IPS-11a (cell line): ENCODE measurements around the gene PITRM1.

Source experiments
- H3K4me3 ChIP-seq: one replicate; pipeline ENCODE4 v1.5.1; 2013; ENCODE audit warnings: low read depth, low read length, control low read depth

The PITRM1 gene

DNA sequence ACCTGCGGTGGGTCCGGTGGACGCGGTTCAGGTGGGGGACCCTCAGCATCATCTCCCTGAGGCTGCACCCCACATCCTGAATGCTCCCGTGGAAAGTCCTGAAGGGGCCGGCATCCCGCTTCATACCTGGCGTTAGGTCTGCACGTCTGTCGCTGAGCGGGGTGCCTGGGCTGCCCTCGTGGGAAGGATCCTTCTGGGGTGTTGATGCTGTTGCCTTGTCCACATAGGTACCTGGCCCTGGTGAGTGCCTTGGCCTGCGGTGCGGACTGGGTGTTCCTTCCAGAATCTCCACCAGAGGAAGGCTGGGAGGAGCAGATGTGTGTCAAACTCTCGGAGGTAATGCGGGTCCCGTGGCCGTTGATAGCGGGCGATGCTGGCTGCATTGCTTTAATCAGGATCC, 67.4 kb downstream of the PITRM1 start:
- H3K4me3 ChIP-seq, result no peak overlapping the region

DNA sequence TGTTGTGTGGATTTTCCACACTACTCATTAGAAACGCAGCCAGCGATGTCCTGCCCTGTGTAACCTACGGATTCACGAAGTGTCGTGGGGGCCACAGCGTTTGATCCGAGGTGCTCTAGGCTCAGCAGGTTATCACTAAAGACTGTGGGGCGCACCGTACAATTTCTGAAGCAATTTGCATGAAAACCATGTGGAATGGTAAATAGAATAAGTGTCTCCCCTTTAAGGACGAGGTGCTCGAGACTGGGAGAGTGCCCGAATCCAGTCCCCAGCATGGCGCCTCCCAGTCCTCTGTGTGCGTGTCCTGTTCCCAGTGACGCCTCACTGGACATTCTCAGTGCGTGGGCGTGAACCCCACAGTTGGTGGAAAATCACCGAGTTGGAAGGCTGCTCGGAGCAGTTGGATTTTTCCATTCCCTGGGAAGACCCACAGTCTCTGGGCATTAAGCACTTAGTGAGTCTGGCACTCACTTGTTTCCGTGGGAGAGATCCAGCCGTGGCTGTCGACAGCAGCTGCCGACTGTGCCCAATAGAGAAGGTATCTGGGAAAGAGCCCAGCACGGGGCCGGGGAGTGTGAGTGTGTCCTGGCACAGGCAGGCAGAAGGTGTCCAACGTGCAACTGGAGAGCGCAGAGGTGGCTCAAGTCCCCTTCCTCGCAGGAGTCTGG, 68.2 kb downstream of the PITRM1 start:
- H3K4me3 ChIP-seq, result no peak overlapping the region

GRCh38 chr10:3103646-3104045, 68.9 kb downstream of the PITRM1 start:
- no peak overlapping the region for H3K4me3 ChIP-seq

DNA sequence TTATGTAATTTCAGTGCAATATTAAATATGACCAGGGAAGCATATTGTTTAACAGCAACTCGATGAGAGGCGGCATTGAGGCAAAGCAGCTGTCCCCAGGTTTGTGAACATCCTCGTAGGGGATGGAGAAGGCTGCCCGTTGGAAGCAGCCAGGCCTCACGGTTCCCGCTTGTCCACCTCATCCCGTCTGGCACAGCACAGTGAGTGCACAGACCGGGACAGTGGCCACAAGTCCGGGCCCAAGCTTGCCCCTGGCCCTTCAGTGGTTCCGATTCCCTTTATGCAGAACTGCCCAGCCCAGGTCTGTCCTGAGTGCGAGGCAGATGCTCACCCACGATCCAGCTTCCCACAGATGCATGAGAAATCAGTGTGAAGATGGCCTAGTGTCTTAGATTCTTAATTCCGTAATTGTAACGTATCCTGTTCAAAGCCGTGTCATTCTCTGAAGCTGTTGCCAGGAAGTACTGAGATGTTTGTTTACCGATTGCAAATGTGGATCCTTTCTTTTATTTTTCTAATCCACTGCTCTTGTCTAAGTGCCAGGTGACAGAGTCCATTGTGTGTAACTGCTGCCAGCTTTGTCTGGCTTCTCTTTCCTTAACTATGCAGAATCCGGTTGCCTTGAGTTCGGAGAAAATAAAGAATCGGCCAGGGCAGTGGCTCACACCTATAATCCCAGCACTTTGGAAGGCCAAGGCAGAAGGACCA, 69.7 kb downstream of the PITRM1 start:
- H3K4me3 ChIP-seq, result no peak overlapping the region

GRCh38 chr10:3100856-3101640, 71.5 kb downstream of the PITRM1 start:
- no peak overlapping the region for H3K4me3 ChIP-seq

DNA sequence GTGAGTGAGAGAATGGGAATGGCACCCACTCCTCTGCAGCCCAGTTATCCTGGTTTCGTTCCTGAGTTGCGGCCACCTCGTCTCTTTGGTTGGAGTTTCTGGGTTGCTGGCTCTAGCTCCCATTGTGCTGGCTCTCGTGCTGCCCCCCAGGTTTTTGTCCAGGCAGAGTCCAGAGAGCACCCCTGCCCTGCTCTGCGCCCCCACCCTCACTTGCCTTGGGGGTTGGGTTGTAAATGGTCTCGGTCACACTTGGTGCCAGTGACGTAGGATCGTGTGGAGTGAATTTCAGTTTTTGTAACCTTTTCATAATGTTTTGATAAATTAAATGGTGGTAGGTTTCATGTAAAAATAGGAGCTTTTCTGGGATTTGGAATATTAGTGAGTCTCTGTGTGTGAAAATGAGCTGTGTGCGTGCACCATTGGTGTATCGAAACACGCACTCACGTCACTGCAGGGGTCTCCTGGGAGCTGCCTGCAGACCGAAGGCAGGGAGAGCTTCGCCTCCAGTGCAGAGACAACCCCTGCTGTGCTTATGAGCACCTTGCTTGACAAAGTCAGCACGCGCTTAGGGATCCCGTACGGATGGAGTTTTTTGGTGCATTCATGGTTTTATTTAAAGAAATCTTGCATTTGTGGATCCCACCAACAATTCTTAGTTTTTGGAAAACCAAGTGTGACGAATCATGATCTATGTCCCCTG, 72.3 kb downstream of the PITRM1 start:
- H3K4me3 ChIP-seq, result no peak overlapping the region

GRCh38 chr10:3099291-3100092, 73.1 kb downstream of the PITRM1 start:
- no peak overlapping the region for H3K4me3 ChIP-seq

DNA sequence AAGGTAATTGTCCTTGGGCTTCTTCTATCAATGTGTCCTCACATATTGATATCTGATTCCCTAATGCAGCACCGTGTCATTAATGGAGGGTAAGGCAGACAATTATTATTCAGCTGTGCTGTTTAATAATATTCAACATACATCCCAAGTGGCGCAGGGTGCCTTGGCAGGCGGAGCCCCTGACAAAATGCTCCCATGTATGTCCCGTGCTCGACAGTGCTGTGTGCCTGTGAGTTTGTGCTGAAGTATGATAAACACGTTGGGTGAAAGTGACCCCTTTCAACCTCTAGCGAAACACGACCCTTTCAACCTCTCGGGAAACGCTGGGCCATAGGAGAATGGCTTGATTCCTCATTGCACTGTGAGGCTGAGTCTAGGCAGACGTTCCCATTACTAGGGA, 73.9 kb downstream of the PITRM1 start:
- H3K4me3 ChIP-seq, result no peak overlapping the region

DNA sequence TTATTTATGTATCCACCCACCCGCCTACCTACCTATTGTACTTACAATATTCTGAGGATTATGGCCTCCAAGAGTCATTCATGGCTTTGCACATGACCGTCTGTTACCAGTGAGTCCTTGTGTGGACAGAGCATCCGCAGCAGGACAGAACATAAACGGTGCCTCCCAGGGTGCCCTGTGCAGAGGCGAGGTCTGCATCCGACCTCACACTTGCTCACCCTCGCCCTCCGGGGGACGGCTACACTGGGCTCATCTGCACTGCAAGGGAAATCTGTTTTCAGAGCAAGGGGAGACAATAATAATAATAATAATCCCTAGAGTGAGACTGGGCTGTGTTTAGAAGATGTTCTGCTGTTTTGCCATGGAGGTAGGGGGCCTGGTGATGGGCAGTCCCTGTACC, 75.4 kb downstream of the PITRM1 start:
- no peak overlapping the region for H3K4me3 ChIP-seq

GRCh38 chr10:3096149-3096548, 76.4 kb downstream of the PITRM1 start:
- no peak overlapping the region for H3K4me3 ChIP-seq

DNA sequence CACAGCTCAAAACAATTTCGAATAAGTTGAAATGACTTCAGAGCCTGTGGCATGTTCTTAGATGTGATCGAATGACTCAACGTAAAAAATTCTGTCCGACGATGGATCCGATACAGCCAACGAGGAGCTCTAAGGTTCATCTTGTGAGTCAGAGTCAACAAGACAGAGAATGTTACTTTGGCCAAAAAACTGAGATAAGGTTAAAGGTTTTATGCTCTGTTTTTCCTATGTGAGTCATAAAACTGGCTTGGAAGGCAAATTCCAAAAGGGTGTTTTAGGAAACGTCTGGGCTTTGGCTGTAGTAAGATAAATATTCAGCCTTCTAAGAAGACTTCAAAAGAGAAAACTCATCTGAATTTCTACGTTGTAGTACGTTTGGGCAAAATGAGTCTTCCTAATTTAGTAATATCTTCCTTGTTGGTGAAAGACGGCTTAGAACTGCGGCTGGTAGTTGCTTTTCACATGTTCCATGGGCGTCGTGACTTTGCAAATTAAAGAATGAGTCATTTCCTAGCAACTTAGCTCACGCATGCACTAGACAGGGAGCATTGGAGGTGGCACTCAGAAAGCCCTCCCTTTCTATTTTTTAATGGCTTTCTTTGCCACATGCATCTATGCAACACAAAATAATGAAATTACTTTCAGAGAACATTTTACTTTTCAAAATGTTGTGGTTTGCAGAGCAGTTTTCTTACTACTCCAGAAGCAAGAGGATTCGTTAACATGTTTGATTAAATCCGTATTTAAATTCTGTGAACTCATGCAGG, 77.0 kb downstream of the PITRM1 start:
- H3K4me3 ChIP-seq, result no peak overlapping the region

DNA sequence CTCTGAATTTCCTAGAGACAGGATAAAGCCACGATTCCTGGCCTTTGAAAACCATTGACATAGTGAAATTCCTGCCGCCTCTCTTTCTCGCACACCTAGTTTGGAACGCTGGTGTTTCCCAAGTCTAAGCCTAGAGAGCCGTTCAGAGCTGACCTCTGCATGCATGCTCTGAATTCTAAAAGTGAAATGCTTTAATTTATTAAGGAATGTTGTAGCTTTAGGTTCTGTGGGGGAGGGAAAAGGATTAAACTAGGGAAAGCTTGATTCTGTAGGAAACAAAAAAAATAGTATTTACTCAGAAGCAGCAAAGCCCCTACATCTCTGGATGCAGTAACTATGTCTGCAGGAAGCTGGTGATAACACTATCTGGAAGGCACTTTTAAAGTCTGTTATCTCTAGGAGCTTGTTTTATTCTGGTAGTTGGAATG, 78.0 kb downstream of the PITRM1 start:
- H3K4me3 ChIP-seq, result no peak overlapping the region

DNA sequence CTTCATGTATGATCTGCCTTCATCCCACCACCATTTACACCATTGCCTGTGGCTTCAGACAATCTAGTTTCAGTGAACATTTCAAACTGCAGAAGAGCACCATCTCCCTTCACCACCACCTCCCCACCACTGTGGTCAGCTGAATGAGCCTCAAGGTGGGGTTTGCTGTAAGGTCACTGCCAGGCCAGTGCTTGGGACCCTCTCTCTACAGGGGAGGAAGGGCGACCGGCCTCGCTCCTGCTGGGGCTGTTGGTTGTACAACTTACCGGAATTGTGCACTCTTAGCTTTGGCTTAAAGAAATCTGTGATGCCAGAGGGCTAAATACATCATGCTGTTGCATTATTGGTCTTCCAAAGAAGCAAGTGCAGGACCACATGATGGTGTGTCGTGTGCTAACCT, 78.6 kb downstream of the PITRM1 start:
- H3K4me3 ChIP-seq, result no peak overlapping the region

DNA sequence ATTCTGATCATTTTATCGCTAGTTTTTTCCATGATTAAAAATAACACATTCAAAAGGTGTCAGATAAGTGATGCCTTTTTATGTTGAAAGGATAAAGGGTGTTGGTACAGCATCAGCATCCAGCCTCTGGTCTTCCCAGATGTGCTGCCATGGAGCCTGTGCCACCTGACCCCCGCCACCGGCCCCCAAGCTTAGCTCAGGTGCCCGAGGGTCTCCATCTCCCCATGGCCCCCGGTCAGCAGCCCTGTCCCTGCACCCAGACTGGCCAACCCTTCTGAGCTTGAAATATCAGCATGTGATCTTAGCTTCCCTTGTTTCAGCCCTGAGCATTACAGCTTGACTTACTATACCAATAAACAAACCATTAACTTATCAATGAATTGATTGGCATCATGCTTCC, 80.7 kb downstream of the PITRM1 start:
- no peak overlapping the region for H3K4me3 ChIP-seq

GRCh38 chr10:3090914-3091787, 81.4 kb downstream of the PITRM1 start:
- H3K4me3 ChIP-seq, result no peak overlapping the region

GRCh38 chr10:3090388-3090787, 82.2 kb downstream of the PITRM1 start:
- H3K4me3 ChIP-seq, result no peak overlapping the region
